ENCODE data around the gene LRP4.

Gene LRP4

GRCh38 chr11:46838501-46838900 lies 79.8 kb downstream of the LRP4 start:
- no peak for DNase-seq

DNA sequence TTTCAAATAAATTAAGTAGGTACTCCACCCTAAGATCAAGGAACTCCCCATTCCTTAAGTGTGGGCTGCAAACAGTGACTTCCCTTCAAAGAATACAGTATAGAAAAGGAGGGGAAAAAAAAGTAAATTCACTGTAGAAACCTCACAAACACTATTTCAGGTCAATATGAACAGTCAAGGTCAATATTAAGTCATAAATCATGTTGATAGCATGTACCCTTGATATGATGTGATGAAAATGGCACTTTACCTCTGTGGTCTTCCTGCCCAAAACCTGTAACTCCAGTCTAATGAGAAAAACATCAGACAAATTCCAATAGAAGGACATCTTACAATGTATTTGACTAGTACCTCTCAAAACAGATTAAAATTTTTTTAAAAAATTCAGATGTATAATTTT lies 80.5 kb downstream of the LRP4 start:
- no peak for DNase-seq

- no peak for DNase-seq
Observed at GRCh38 chr11:46836870-46837269, 81.5 kb downstream of the LRP4 start.

- DNase-seq: no peak
Observed at GRCh38 chr11:46836431-46836830, 81.9 kb downstream of the LRP4 start.

DNA sequence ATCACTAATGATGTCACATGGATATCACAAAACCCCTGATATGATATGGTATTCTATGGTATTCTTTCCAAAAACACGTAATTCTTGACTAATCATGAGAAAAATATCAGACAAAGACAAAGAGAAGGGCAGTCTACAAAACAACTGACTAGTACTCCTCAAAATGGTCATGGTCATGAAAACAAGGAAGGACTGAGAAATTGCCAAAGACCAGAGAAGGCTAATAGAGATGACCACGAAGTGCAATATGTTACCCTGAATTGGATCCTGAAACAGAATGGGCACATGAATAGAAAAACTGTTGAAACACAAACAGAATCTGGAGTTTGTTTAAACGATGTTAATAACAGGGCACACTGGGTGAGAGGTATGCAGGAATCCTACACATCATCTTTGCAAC lies 82.5 kb downstream of the LRP4 start:
- no peak for DNase-seq

- no peak for DNase-seq
Observed at GRCh38 chr11:46834821-46835220, 83.5 kb downstream of the LRP4 start.

GRCh38 chr11:46832511-46833214 lies 85.7 kb downstream of the LRP4 start:
- DNase-seq: peak; percentile 31

GRCh38 chr11:46827995-46828394 lies 90.4 kb downstream of the LRP4 start:
- no peak for DNase-seq

DNA sequence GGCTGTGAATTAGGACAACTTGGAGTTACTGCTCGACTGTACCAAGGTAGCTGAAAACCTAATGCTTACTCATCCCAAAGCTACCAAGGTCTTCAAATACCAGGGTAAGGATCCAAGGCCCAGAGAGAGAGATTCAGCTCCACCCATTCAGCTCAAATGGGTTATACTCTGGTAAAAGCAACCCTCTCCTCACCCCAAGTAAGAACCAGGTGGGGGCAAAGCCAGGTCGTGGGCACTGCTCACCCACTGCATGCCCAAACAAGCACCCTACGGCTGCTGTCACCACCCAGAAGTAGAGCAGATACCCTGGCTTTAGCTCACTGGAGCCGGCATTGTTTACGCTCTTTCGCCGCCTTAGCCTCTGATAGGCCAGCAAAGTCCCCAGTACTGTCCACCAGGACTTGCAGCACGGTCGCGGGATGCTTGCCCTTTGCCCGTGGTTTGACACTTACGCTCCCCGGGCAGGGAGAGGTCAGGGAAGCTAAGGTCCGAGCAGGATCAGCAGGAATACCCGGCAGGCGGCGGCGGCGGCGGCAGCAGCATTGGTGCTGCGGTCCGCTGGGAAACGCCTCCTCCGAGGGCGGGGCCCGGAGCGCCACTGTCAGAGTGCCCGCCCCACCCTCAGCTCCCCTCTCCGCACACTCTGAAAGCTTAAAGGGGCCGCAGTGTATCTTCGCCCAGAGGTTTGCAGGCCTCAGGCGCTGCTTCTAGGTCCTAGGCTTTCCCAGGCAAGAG lies 91.9 kb downstream of the LRP4 start:
- peak; percentile 82 for DNase-seq

- DNase-seq: peak; percentile 48
Observed at GRCh38 chr11:46808799-46809431, 109.4 kb downstream of the LRP4 start.
